ENCODE measurements around the gene CDA. TPM values are rescaled to one million over a fixed set of nuclear protein-coding genes. Genes with fewer than 3 reads are reported as not detected.

The CDA gene
- total and polyA plus RNA-seq, 2 of the 8 experiments (the other 6 are each of a cell fraction or from before 2014, with no cell fraction given) = 4.4 to 11.3 TPM

DNA sequence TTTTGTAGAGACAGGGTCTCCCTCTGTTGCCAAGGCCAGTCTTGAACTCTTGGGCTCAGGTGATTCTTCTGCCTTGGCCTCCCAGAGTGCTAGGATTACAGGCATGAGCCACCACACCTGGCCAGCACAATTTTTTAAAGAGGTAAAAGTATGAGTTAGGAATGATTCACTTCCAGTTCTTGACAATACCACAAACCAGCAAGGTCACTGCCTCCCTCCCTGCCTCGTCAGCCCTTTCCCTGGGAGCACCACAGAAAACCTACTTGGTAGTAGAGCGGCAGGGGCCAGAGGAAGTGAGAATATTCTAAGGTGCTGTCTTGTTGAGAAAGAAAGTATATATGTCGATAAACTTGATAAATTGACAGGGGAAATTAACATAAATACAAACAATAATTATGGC, 10.8 kb upstream of the CDA start (continued):
- no peak for TF ChIP-seq PHF8 (conservative IDR thresholded peaks at IDR 0.05; ENCODE audit: low read depth, low read length)
- no peak for TF ChIP-seq HDAC2 (IDR thresholded peaks at IDR 0.05; ENCODE audit: borderline replicate concordance in 1 of 2, low read depth in 2 of 2, low read length in 2 of 2)
- no peak for TF ChIP-seq BRCA1 (IDR thresholded peaks at IDR 0.05; ENCODE audit: low read depth, low read length)
- no peak for TF ChIP-seq SIX5 (IDR thresholded peaks at IDR 0.05; ENCODE audit: low read depth, low read length)
- TF ChIP-seq YY1 (IDR thresholded peaks at IDR 0.05; ENCODE audit: low read depth, low read length) = no peak
- no peak for TF ChIP-seq SP2 (IDR thresholded peaks at IDR 0.05; ENCODE audit: low read length)
- TF ChIP-seq RNF2 (IDR thresholded peaks at IDR 0.05; ENCODE audit: borderline replicate concordance, low read depth, low read length, missing control alignments, poor library complexity, severe bottlenecking) = no peak

Data from H1 (cell line).